Trophoblast cell (in vitro differentiated cells and primary cell): Measurements from ENCODE around the gene REXO2.
A peak's percentile ranks its signal among the peaks of the same experiment; 100 is the strongest.

Experiments used
- DNase-seq, 2 donors: peaks; one replicate each; pipeline ENCODE4 v3.0.0-alpha.2; 2016
- H2AFZ ChIP-seq: 2 replicates; pipeline ENCODE4 v1.6.1; 2013; ENCODE audit warnings: low read length, moderate library complexity, mild to moderate bottlenecking; ENCODE audit not compliant: insufficient read depth, poor library complexity
- H2AK5ac ChIP-seq: 2 replicates; pipeline ENCODE4 v1.6.1; 2013; ENCODE audit warnings: mild to moderate bottlenecking, low read length
- H2BK120ac ChIP-seq: 2 replicates; pipeline ENCODE4 v1.6.1; 2013; ENCODE audit warnings: low read length, mild to moderate bottlenecking, moderate library complexity; ENCODE audit not compliant: insufficient read depth, poor library complexity
- H2BK12ac ChIP-seq: 2 replicates; pipeline ENCODE4 v1.6.1; 2013; ENCODE audit warnings: mild to moderate bottlenecking, low read length, moderate library complexity
- H2BK5ac ChIP-seq: 2 replicates; pipeline ENCODE4 v1.6.1; 2013; ENCODE audit warnings: low read length, low read depth, moderate library complexity, mild to moderate bottlenecking; ENCODE audit not compliant: poor library complexity
- H3K14ac ChIP-seq: 2 replicates; pipeline ENCODE4 v1.6.1; 2013; ENCODE audit warnings: mild to moderate bottlenecking, low read length
- H3K18ac ChIP-seq: 2 replicates; pipeline ENCODE4 v1.6.1; 2013; ENCODE audit warnings: mild to moderate bottlenecking, low read length
- H3K23ac ChIP-seq: 2 replicates; pipeline ENCODE4 v1.6.1; 2013; ENCODE audit warnings: low read length
- H3K27ac ChIP-seq: 2 replicates; pipeline ENCODE4 v1.5.1; 2013; ENCODE audit warnings: low read depth, mild to moderate bottlenecking, inconsistent platforms, low read length, moderate library complexity
- H3K27me3 ChIP-seq: 2 replicates; pipeline ENCODE4 v1.6.1; 2013; ENCODE audit warnings: inconsistent platforms, mild to moderate bottlenecking, low read length, moderate library complexity; ENCODE audit not compliant: insufficient read depth
- H3K36me3 ChIP-seq, 2 experiments: 1 replicate in 1 of 2; 2 replicates in 1 of 2; pipeline ENCODE4 v1.6.1; 2013; ENCODE audit warnings: low read length in 2 of 2, mild to moderate bottlenecking in 2 of 2, moderate library complexity in 1 of 2; ENCODE audit not compliant: insufficient read depth in 2 of 2, control insufficient read depth in 1 of 2
- H3K4ac ChIP-seq: 2 replicates; pipeline ENCODE4 v1.6.1; 2013; ENCODE audit warnings: low read depth, mild to moderate bottlenecking, low read length, moderate library complexity
- H3K4me1 ChIP-seq, 2 experiments: 1 replicate in 1 of 2; 2 replicates in 1 of 2; pipeline ENCODE4 v1.6.1; 2013; ENCODE audit warnings: low read length in 2 of 2, mild to moderate bottlenecking in 2 of 2, moderate library complexity in 1 of 2; ENCODE audit not compliant: insufficient read depth in 2 of 2, control insufficient read depth in 1 of 2
- H3K4me2 ChIP-seq: 2 replicates; pipeline ENCODE4 v1.6.1; 2013; ENCODE audit warnings: inconsistent platforms, mild to moderate bottlenecking, low read length, moderate library complexity
- H3K4me3 ChIP-seq: 2 replicates; pipeline ENCODE4 v1.5.1; 2013; ENCODE audit warnings: mild to moderate bottlenecking, low read depth, low read length, inconsistent platforms
- H3K79me1 ChIP-seq: one replicate; pipeline ENCODE4 v1.6.1; 2013; ENCODE audit warnings: low read length
- H3K79me2 ChIP-seq: 2 replicates; pipeline ENCODE4 v1.6.1; 2013; ENCODE audit warnings: low read length, mild to moderate bottlenecking; ENCODE audit not compliant: control insufficient read depth, insufficient read depth, poor library complexity
- H3K9ac ChIP-seq: 2 replicates; pipeline ENCODE4 v1.6.1; 2013; ENCODE audit warnings: mild to moderate bottlenecking, low read length
- H3K9me3 ChIP-seq: 2 replicates; pipeline ENCODE4 v1.6.1; 2013; ENCODE audit warnings: low read depth, mild to moderate bottlenecking, control low read depth, inconsistent platforms, low read length; ENCODE audit not compliant: insufficient read depth
- H4K12ac ChIP-seq: 2 replicates; pipeline ENCODE4 v1.6.1; 2013; ENCODE audit warnings: low read depth, mild to moderate bottlenecking, low read length, moderate library complexity
- H4K8ac ChIP-seq: 2 replicates; pipeline ENCODE4 v1.6.1; 2013; ENCODE audit warnings: low read depth, mild to moderate bottlenecking, low read length, moderate library complexity
- H4K91ac ChIP-seq: one replicate; pipeline ENCODE4 v1.6.1; 2013; ENCODE audit warnings: low read depth, mild to moderate bottlenecking, low read length, moderate library complexity
- WGBS: extraction: QIAGEN DNeasy Blood & Tissue Kit; methylation state at CpG from one replicate; pipeline ENCODE4 v1.1.7; 2013; ENCODE audit warnings: missing lambda C conversion rate; ENCODE audit not compliant: insufficient read length, insufficient coverage; ENCODE audit errors: extremely low coverage; 5-methylcytosine and 5-hydroxymethylcytosine counted together

The REXO2 gene

GRCh38 chr11:114397349-114397982 is 41.8 kb upstream of the REXO2 start:
- no peaks in the 10 kb centered on the region for H3K9me3 ChIP-seq
- H3K18ac ChIP-seq: no peak overlapping the region
- no peak overlapping the region for H4K91ac ChIP-seq
- H3K36me3 ChIP-seq: no peaks in the 10 kb centered on the region
- peaks cover 2% of the 10 kb centered on the region in 2 experiments for H3K4me1 ChIP-seq
- H3K79me1 ChIP-seq: peaks cover 13% of the 10 kb centered on the region
- no peak overlapping the region for H2AK5ac ChIP-seq
- no peak overlapping the region for H3K23ac ChIP-seq
- H2BK120ac ChIP-seq: no peak overlapping the region
- H2AFZ ChIP-seq: no peak overlapping the region
- no peak overlapping the region for H3K14ac ChIP-seq
- no peak overlapping the region for H4K8ac ChIP-seq
- no peak for DNase-seq
- H3K4me2 ChIP-seq: no peak overlapping the region
- no peak overlapping the region for H3K4ac ChIP-seq
- H4K12ac ChIP-seq: no peak overlapping the region
- no peak overlapping the region for H2BK5ac ChIP-seq
- 100% methylated on average over 1 of the region's 2 CpGs for WGBS
- H3K27me3 ChIP-seq: no peaks in the 10 kb centered on the region
- H3K9ac ChIP-seq: no peak overlapping the region
- no peak overlapping the region for H2BK12ac ChIP-seq
- no peak overlapping the region for H3K4me3 ChIP-seq
- peaks cover 10% of the 10 kb centered on the region for H3K79me2 ChIP-seq
- H3K27ac ChIP-seq: no peak overlapping the region

GRCh38 chr11:114398303-114398920 is 40.9 kb upstream of the REXO2 start:
- H3K79me1 ChIP-seq: peaks cover 13% of the 10 kb centered on the region
- H2AK5ac ChIP-seq: no peak overlapping the region
- no peak overlapping the region for H2BK5ac ChIP-seq
- no peaks in the 10 kb centered on the region for H3K27me3 ChIP-seq
- no peak overlapping the region for H3K4me2 ChIP-seq
- no peak overlapping the region for H3K9ac ChIP-seq
- H3K36me3 ChIP-seq: no peaks in the 10 kb centered on the region
- no peak overlapping the region for H3K18ac ChIP-seq
- H3K4me3 ChIP-seq: no peak overlapping the region
- H2BK120ac ChIP-seq: no peak overlapping the region
- DNase-seq: no peak
- H3K9me3 ChIP-seq: no peaks in the 10 kb centered on the region
- peaks cover 11% of the 10 kb centered on the region for H3K79me2 ChIP-seq
- H4K8ac ChIP-seq: no peak overlapping the region
- no peak overlapping the region for H4K12ac ChIP-seq
- no peak overlapping the region for H3K23ac ChIP-seq
- H4K91ac ChIP-seq: no peak overlapping the region
- H3K14ac ChIP-seq: no peak overlapping the region
- no CpG with 5 or more reads among the region's 4 CpGs for WGBS
- peaks cover 2% of the 10 kb centered on the region in 2 experiments for H3K4me1 ChIP-seq
- H3K27ac ChIP-seq: no peak overlapping the region
- no peak overlapping the region for H2AFZ ChIP-seq
- no peak overlapping the region for H2BK12ac ChIP-seq
- no peak overlapping the region for H3K4ac ChIP-seq

- peak overlapping the region; percentile 92 for H3K18ac ChIP-seq
- H2AFZ ChIP-seq: peak overlapping the region; percentile 18
- H4K8ac ChIP-seq: peak overlapping the region; percentile 94
- H2AK5ac ChIP-seq: peak overlapping the region; percentile 61
- peak overlapping the region; percentile 66 for H3K4ac ChIP-seq
- H2BK120ac ChIP-seq: peak overlapping the region; percentile 71
- peaks cover 0 to 2% of the 10 kb centered on the region in 2 experiments for H3K36me3 ChIP-seq
- H3K9ac ChIP-seq: peak overlapping the region; percentile 88
- H3K14ac ChIP-seq: peak overlapping the region; percentile 91
- WGBS: no CpG with 5 or more reads among the region's 29 CpGs
- peaks cover 11% of the 10 kb centered on the region for H3K79me2 ChIP-seq
- no peaks in the 10 kb centered on the region for H3K9me3 ChIP-seq
- DNase-seq: no peak
- no peaks in the 10 kb centered on the region for H3K27me3 ChIP-seq
- peak overlapping the region; percentile 28 for H2BK12ac ChIP-seq
- peak overlapping the region; percentile 59 for H3K4me2 ChIP-seq
- peak overlapping the region; percentile 88 for H4K91ac ChIP-seq
- H4K12ac ChIP-seq: peak overlapping the region; percentile 82
- H3K27ac ChIP-seq: peak overlapping the region; percentile 97
- peaks cover 2 to 3% of the 10 kb centered on the region in 2 experiments for H3K4me1 ChIP-seq
- H3K79me1 ChIP-seq: peaks cover 13% of the 10 kb centered on the region
- no peak overlapping the region for H3K23ac ChIP-seq
- peak overlapping the region; percentile 77 for H3K4me3 ChIP-seq
- peak overlapping the region; percentile 91 for H2BK5ac ChIP-seq
These were observed 39.6 kb upstream of the REXO2 start for GRCh38 chr11:114399490-114400215.

GRCh38 chr11:114400216-114400914 is 38.9 kb upstream of the REXO2 start, which contains the start of the genes C11orf71 and RBM7:
Gene C11orf71 (minus strand): TSS chr11:114400511. CDS start chr11:114400331, 180 bp downstream.
Gene RBM7 (plus strand): TSS chr11:114400666. CDS start chr11:114400672, 6 bp downstream.
- H3K4me2 ChIP-seq: peak within 1 kb of the TSS; percentile 65
- peak within 1 kb of the TSS; percentile 94 for H4K8ac ChIP-seq
- H3K9ac ChIP-seq: peak within 1 kb of the TSS; percentile 88
- H3K18ac ChIP-seq: peak within 1 kb of the TSS; percentile 92
- H3K79me1 ChIP-seq: peaks cover 13% of the 10 kb centered on the region
- peak within 1 kb of the TSS; percentile 96 for H2BK5ac ChIP-seq
- H3K27me3 ChIP-seq: no peaks in the 10 kb centered on the region
- no CpG with 5 or more reads among the region's 65 CpGs for WGBS
- H2AK5ac ChIP-seq: peak within 1 kb of the TSS; percentile 61
- H3K14ac ChIP-seq: peak within 1 kb of the TSS; percentile 91
- peak within 1 kb of the TSS; percentile 24 for H2AFZ ChIP-seq
- peak within 1 kb of the TSS; percentile 98 for H3K4ac ChIP-seq
- H3K23ac ChIP-seq: no peak within 1 kb of the TSS
- no peaks in the 10 kb centered on the region for H3K9me3 ChIP-seq
- H3K79me2 ChIP-seq: peaks cover 11% of the 10 kb centered on the region
- peak; percentile 100 for DNase-seq
- peak within 1 kb of the TSS; percentile 28 for H2BK12ac ChIP-seq
- H3K4me1 ChIP-seq: peaks cover 2 to 3% of the 10 kb centered on the region in 2 experiments
- peaks cover 0 to 4% of the 10 kb centered on the region in 2 experiments for H3K36me3 ChIP-seq
- H2BK120ac ChIP-seq: peak within 1 kb of the TSS; percentile 85
- H4K91ac ChIP-seq: peak within 1 kb of the TSS; percentile 93
- H4K12ac ChIP-seq: peak within 1 kb of the TSS; percentile 89
- peak within 1 kb of the TSS; percentile 97 for H3K27ac ChIP-seq
- peak within 1 kb of the TSS; percentile 77 for H3K4me3 ChIP-seq
